ENCODE results near the gene KRTAP22-1.

The KRTAP22-1 gene

DNA sequence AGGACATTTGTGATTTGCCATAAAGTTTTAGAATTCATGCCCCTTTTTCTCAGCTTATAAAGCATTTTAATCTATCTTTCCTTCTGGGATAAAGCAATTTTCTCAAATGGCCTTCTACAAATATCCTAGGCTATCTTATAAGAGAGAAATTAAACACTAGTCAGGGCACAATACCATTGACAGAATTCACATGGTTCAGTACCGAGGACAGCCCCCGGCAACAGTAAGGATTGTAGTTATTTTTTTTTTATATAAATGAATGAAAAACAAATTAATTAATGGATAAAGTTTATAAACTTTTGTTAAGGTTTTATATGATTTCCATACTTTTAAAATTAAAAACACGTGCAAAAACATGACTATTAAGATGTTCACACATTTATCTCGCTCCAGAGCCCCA, 27.2 kb downstream of the KRTAP22-1 start:
- no peak for DNase-seq

DNA sequence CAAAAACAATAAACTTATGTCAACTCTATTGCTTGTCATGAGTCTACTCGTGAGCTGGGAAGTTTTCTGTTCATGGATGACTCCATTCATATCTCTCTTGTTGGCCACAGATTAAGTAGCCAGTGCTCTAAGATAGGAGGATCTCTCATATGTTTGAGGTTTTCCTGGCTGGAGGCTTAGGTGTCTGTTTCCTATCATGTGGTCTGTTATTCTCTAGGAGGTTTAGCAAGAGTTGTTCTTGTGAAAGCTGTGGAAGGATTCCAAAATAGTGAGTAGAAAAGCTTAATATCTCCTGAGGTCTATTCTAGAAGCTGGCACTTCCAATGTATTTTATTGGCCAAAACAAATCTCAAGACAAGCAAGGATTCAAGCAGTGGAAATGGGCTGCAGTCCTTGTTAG, 28.3 kb downstream of the KRTAP22-1 start:
- no peak for DNase-seq

DNA sequence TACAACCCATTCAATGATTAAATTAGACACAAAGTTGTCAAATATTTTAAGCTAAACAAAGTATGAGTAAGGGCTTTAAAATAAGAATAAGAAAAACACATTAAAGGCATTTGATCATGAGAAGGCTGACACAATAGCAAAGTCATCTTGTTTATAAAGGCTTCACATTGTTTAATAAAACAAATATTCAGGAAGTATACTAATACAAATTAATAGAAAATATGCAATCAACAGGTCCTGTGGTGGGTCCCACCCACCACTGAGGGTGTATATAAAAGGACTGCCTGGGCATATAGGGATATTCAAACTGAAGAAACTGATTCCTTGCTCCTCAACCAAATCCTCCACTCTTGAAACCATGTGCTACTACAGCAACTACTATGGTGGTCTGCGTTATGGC, 34.0 kb downstream of the KRTAP22-1 start, which contains the start of gene KRTAP20-2:
Gene KRTAP20-2, plus strand, starts transcription at position 301 of the 400 bp plus-strand sequence. Its CDS starts 58 bp downstream, at position 359.
- no peak for DNase-seq

DNA sequence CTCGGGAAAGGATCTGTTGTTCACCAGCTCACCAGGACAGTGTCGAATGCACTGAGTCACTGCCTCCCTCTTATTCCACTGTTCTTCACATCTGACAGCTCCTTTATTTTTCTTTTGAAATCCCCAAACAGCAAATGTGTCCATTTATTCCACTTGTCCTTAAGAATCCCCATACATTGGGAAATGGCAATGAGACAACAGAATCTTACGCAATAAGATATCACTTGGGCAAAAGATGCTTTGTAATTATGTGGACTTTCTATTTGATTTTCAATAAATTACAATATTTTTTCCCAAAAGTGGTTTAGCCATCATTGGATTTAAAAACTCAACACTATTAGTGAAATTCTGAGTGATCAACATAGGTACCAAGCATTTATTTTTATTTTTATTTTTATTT, 37.8 kb downstream of the KRTAP22-1 start:
- no peak for DNase-seq

GRCh38 chr21:30642564-30642963, 41.7 kb downstream of the KRTAP22-1 start, which contains the start of gene KRTAP20-3:
Gene KRTAP20-3 (plus strand): TSS chr21:30642864.
- DNase-seq, result no peak

GRCh38 chr21:30646904-30647414, 46.1 kb downstream of the KRTAP22-1 start:
- DNase-seq, result no peak
